Common myeloid progenitor, CD34-positive (primary cell): ENCODE measurements around the gene APOBEC3B.

Experiments
- CTCF ChIA-PET: fragments of 350-600 bp; sonication (Branson Sonifier 250); formaldehyde crosslinking; loops from one replicate; lab custom pipeline; 2021; ENCODE audit warnings: antibody characterized with exemption; lab: Charles Lee
- POLR2A ChIA-PET: fragments of 350-600 bp; sonication (Branson Sonifier 250); formaldehyde crosslinking; loops from one replicate; lab custom pipeline; 2021; ENCODE audit warnings: antibody characterized with exemption; lab: Charles Lee
- DNase-seq, 3 donors: peaks; one replicate each; pipeline versions ENCODE4 v3.0.0 to v3.0.0-alpha.2; 2013
- H3K27ac ChIP-seq, 2 experiments: 1 replicate in 1 of 2; 2 replicates in 1 of 2; pipeline ENCODE4 v1.7.0; 2013; ENCODE audit warnings: inconsistent platforms in 2 of 2, low read length in 2 of 2, mild to moderate bottlenecking in 2 of 2, low read depth in 1 of 2, moderate library complexity in 1 of 2; ENCODE audit not compliant: severe bottlenecking in 2 of 2, insufficient read depth in 1 of 2, poor library complexity in 1 of 2
- H3K27me3 ChIP-seq, 5 experiments: replicated peaks in 2 of 5; 1 replicate in 3 of 5; 2 replicates in 2 of 5; pipeline versions ENCODE4 v1.6.1 to v1.7.0; 2013; ENCODE audit warnings: low read length in 4 of 5, mild to moderate bottlenecking in 2 of 5, moderate library complexity in 2 of 5, inconsistent platforms in 1 of 5; ENCODE audit not compliant: insufficient read depth in 5 of 5, control insufficient read depth in 4 of 5
- H3K36me3 ChIP-seq, 4 experiments: 1 replicate in 2 of 4; 2 replicates in 2 of 4; pipeline versions ENCODE4 v1.6.1 to v1.7.0; 2013; ENCODE audit warnings: low read length in 3 of 4, control low read depth in 1 of 4, mild to moderate bottlenecking in 1 of 4; ENCODE audit not compliant: control insufficient read depth in 4 of 4, insufficient read depth in 4 of 4
- H3K4me1 ChIP-seq, 4 experiments: 1 replicate in 3 of 4; 2 replicates in 1 of 4; pipeline versions ENCODE4 v1.6.1 to v1.7.1; 2013; ENCODE audit warnings: low read length in 3 of 4, mild to moderate bottlenecking in 3 of 4, control low read depth in 1 of 4, inconsistent platforms in 1 of 4, moderate library complexity in 1 of 4; ENCODE audit not compliant: control insufficient read depth in 4 of 4, insufficient read depth in 4 of 4; ENCODE audit errors: control extremely low read depth in 1 of 4
- H3K4me3 ChIP-seq, 7 experiments: 1 replicate in 4 of 7; 2 replicates in 3 of 7; pipeline versions ENCODE4 v1.5.1 to v1.7.0; 2013; ENCODE audit warnings: mild to moderate bottlenecking in 7 of 7, low read length in 6 of 7, moderate library complexity in 6 of 7, inconsistent platforms in 2 of 7, low read depth in 2 of 7, control low read depth in 1 of 7; ENCODE audit not compliant: insufficient read depth in 4 of 7, control insufficient read depth in 1 of 7; ENCODE audit errors: extremely low read depth in 1 of 7
- H3K9me3 ChIP-seq, 5 experiments: 1 replicate in 4 of 5; 2 replicates in 1 of 5; pipeline versions ENCODE4 v1.6.1 to v1.7.1; 2013; ENCODE audit warnings: low read length in 4 of 5, mild to moderate bottlenecking in 2 of 5, inconsistent platforms in 1 of 5, low read depth in 1 of 5, moderate library complexity in 1 of 5; ENCODE audit not compliant: control insufficient read depth in 4 of 5, insufficient read depth in 2 of 5; ENCODE audit errors: control extremely low read depth in 1 of 5
- WGBS: methylation state at CpG from one replicate; pipeline ENCODE4 v1.1.5; 2013; ENCODE audit not compliant: insufficient coverage; 5-methylcytosine and 5-hydroxymethylcytosine counted together

Gene APOBEC3B

GRCh38 chr22:38965614-38966379 is 16.4 kb upstream of the APOBEC3B start:
- Histone ChIP-seq H3K9me3 (no peaks in the 10 kb centered on the region), H3K27me3 (peaks cover 0 to 2% (median 0%) of the 10 kb centered on the region in 5 experiments), H3K4me1 (peaks cover 0 to 8% (median 0%) of the 10 kb centered on the region in 4 experiments), H3K4me3 (no peak overlapping the region), H3K36me3 (no peaks in the 10 kb centered on the region), H3K27ac (no peak overlapping the region)
- 94% methylated on average over 14 of the region's 14 CpGs for WGBS
- no peak for DNase-seq
- POLR2A ChIA-PET, result no interaction called here
- CTCF ChIA-PET, result interaction anchor here (0.6 kb wide), 2 partner anchors 27 to 37 kb away, joined by 3 to 4 read pairs; no protein-coding TSS in a partner anchor

DNA sequence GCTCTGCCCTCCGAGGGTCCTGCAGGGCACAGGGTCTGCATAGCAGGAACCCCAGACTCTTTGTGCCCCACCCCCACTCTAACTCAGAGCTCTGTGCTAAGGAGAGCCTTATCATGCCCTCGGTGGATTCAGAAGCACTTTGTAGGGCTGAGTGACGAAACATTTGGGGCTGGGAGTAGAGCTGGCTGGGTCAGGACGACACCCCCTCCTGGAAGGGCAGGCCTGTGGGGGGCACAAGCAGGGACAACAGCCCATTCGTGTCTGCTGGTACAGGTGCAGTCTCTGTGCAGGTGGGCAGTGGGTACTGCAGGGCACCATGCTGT is 15.8 kb upstream of the APOBEC3B start:
- Histone ChIP-seq H3K36me3 (no peaks in the 10 kb centered on the region), H3K27me3 (peaks cover 0 to 2% (median 0%) of the 10 kb centered on the region in 5 experiments), H3K4me3 (no peak overlapping the region), H3K4me1 (peaks cover 0 to 8% (median 0%) of the 10 kb centered on the region in 4 experiments), H3K27ac (no peak overlapping the region), H3K9me3 (no peaks in the 10 kb centered on the region)
- CTCF ChIA-PET, result interaction anchor here (0.6 kb wide), 2 partner anchors 28 to 37 kb away, joined by 3 to 4 read pairs; no protein-coding TSS in a partner anchor
- no peak for DNase-seq
- 72% methylated on average over 4 of the region's 5 CpGs for WGBS
- POLR2A ChIA-PET, result no interaction called here

GRCh38 chr22:38966942-38967341 is 15.2 kb upstream of the APOBEC3B start:
- no peak for DNase-seq
- POLR2A ChIA-PET, result interaction anchor here (0.6 kb wide), 1 partner anchor 261 kb away, joined by 3 read pairs; no protein-coding TSS in a partner anchor
- CTCF ChIA-PET, result interaction anchor here (0.6 kb wide), 1 partner anchor 36 kb away, joined by 4 read pairs; no protein-coding TSS in a partner anchor
- Histone ChIP-seq H3K36me3 (no peaks in the 10 kb centered on the region), H3K4me1 (peaks cover 0 to 8% (median 0%) of the 10 kb centered on the region in 4 experiments), H3K27ac (no peak overlapping the region), H3K4me3 (no peak overlapping the region), H3K9me3 (no peaks in the 10 kb centered on the region), H3K27me3 (peaks cover 0 to 3% (median 0%) of the 10 kb centered on the region in 5 experiments)
- 89% methylated on average over 4 of the region's 7 CpGs for WGBS

GRCh38 chr22:38967451-38968450 is 14.4 kb upstream of the APOBEC3B start:
- Histone ChIP-seq H3K36me3 (no peaks in the 10 kb centered on the region), H3K9me3 (no peaks in the 10 kb centered on the region), H3K27me3 (peaks cover 0 to 3% (median 0%) of the 10 kb centered on the region in 5 experiments), H3K27ac (no peak overlapping the region), H3K4me1 (peaks cover 0 to 8% (median 0%) of the 10 kb centered on the region in 4 experiments), H3K4me3 (no peak overlapping the region)
- DNase-seq, result peak in 2 of 3 donors; percentile 46
- ChIA-PET CTCF (no interaction called here), POLR2A (no interaction called here)
- WGBS, result 71% methylated on average over 15 of the region's 15 CpGs

DNA sequence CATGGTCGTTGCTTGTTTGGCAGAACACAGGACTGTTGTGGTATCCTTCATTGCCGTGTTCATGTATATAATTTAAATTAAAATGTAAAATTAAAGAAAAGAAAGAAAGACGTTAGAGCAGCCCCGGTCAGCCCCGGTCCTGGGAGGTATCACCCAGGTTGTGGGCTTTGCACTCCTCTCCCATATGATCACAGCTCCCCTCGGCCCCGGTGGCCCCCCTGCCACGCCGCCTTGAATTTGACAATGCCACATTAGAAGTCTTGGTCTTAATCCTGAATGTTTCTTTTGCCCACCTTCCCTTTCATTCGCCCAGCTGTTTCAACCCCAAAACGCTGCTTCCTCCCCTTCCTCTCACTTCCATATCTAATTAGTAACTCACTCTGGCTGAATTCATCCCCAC is 13.3 kb upstream of the APOBEC3B start:
- no peak for DNase-seq
- H3K36me3 ChIP-seq, result no peaks in the 10 kb centered on the region
- no peak overlapping the region for H3K27ac ChIP-seq
- peaks cover 0 to 3% (median 0%) of the 10 kb centered on the region in 5 experiments for H3K27me3 ChIP-seq
- 92% methylated on average over 9 of the region's 11 CpGs for WGBS
- no peak overlapping the region for H3K4me3 ChIP-seq
- peaks cover 0 to 9% (median 0%) of the 10 kb centered on the region in 4 experiments for H3K4me1 ChIP-seq
- H3K9me3 ChIP-seq, result no peaks in the 10 kb centered on the region
- ChIA-PET CTCF (interaction anchor here (0.7 to 3.6 kb wide), 3 partner anchors 12 to 348 kb away, joined by 3 to 20 read pairs (median 3); partner anchors contain the start of gene APOBEC3B), POLR2A (no interaction called here)

DNA sequence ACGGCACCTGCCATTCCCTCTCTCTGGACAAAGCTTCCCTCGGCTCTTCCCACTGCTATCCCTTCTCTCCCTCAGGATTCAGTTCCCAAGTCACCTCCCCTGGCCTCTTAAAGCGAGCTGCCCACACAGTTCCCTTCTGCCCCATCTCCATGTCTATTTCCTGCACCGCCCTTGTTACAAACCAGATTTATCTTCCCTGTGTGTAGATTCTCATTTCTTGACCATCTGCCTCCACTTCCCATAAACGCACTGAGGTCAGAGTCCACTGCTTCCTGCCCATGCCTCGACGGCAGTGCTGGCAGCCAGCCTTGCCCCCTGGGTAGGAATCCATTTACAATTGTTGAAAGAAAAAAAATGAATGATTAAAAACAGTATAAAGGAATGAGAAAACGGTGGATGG is 11.6 kb upstream of the APOBEC3B start:
- no peak overlapping the region for H3K27ac ChIP-seq
- no peaks in the 10 kb centered on the region for H3K36me3 ChIP-seq
- H3K27me3 ChIP-seq, result peaks cover 0 to 3% (median 0%) of the 10 kb centered on the region in 5 experiments
- H3K9me3 ChIP-seq, result no peaks in the 10 kb centered on the region
- no peak for DNase-seq
- H3K4me3 ChIP-seq, result no peak overlapping the region
- POLR2A ChIA-PET, result no interaction called here
- 55% methylated on average over 7 of the region's 8 CpGs for WGBS
- H3K4me1 ChIP-seq, result peaks cover 0 to 10% (median 0%) of the 10 kb centered on the region in 4 experiments
- CTCF ChIA-PET, result interaction anchor here (1.6 to 6.7 kb wide), 3 partner anchors 10 to 205 kb away, joined by 4 to 40 read pairs (median 20); partner anchors contain the start of gene APOBEC3B
